ENCODE measurements around the gene MEX3A. TPM values are rescaled to one million over a fixed set of nuclear protein-coding genes. Genes with fewer than 3 reads are reported as not detected.
"Not testable (repeated sequence)": the region's sequence is repeated elsewhere in the genome, so short reads cannot be mapped to it uniquely, and the experiment has no call there.

Gene MEX3A
- total RNA-seq, 2 experiments from 2014 or later: 0.34 to 0.35 TPM

GRCh38 chr1:156122519-156123355 lies 40.5 kb upstream of the MEX3A start:
- peaks cover 59% of the 10 kb centered on the region for H3K4me1 Mint-ChIP-seq
- H3K36me3 Mint-ChIP-seq: peaks cover 6% of the 10 kb centered on the region
- no peak overlapping the region for H3K4me3 Mint-ChIP-seq
- H3K27ac Mint-ChIP-seq: no peak overlapping the region
- no peak for DNase-seq
- no peaks in the 10 kb centered on the region for H3K9me3 Mint-ChIP-seq
- H3K27me3 Mint-ChIP-seq: peaks cover 15% of the 10 kb centered on the region

GRCh38 chr1:156122086-156122485 lies 39.8 kb upstream of the MEX3A start:
- no peak overlapping the region for H3K4me3 Mint-ChIP-seq
- peaks cover 52% of the 10 kb centered on the region for H3K4me1 Mint-ChIP-seq
- peaks cover 15% of the 10 kb centered on the region for H3K27me3 Mint-ChIP-seq
- no peaks in the 10 kb centered on the region for H3K9me3 Mint-ChIP-seq
- no peak overlapping the region for H3K27ac Mint-ChIP-seq
- no peak for DNase-seq
- H3K36me3 Mint-ChIP-seq: peaks cover 6% of the 10 kb centered on the region

- Mint-ChIP-seq H3K4me1 (peaks cover 50% of the 10 kb centered on the region), H3K9me3 (no peaks in the 10 kb centered on the region), H3K27me3 (peaks cover 17% of the 10 kb centered on the region), H3K36me3 (peaks cover 8% of the 10 kb centered on the region), H3K27ac (no peak overlapping the region), H3K4me3 (no peak overlapping the region)
- DNase-seq: no peak
Measured at GRCh38 chr1:156121457-156121856, 39.2 kb upstream of the MEX3A start.

- H3K4me3 Mint-ChIP-seq, DNase-seq, H3K27ac Mint-ChIP-seq, H3K9me3 Mint-ChIP-seq, H3K36me3 Mint-ChIP-seq: not testable (repeated sequence)
- Mint-ChIP-seq H3K27me3 (peaks cover 22% of the 10 kb centered on the region), H3K4me1 (peaks cover 50% of the 10 kb centered on the region)
Measured at GRCh38 chr1:156121005-156121404, 38.7 kb upstream of the MEX3A start.

- H3K36me3 Mint-ChIP-seq: peaks cover 8% of the 10 kb centered on the region
- no peak overlapping the region for H3K27ac Mint-ChIP-seq
- no peak for DNase-seq
- no peaks in the 10 kb centered on the region for H3K9me3 Mint-ChIP-seq
- peaks cover 49% of the 10 kb centered on the region for H3K4me1 Mint-ChIP-seq
- peaks cover 24% of the 10 kb centered on the region for H3K27me3 Mint-ChIP-seq
- no peak overlapping the region for H3K4me3 Mint-ChIP-seq
Measured at GRCh38 chr1:156120318-156120717, 38.1 kb upstream of the MEX3A start.

- H3K4me1 Mint-ChIP-seq: peaks cover 45% of the 10 kb centered on the region
- no peak for DNase-seq
- no peak overlapping the region for H3K4me3 Mint-ChIP-seq
- no peaks in the 10 kb centered on the region for H3K9me3 Mint-ChIP-seq
- peaks cover 8% of the 10 kb centered on the region for H3K36me3 Mint-ChIP-seq
- H3K27ac Mint-ChIP-seq: no peak overlapping the region
- H3K27me3 Mint-ChIP-seq: peaks cover 29% of the 10 kb centered on the region
Measured at GRCh38 chr1:156119503-156120209, 37.4 kb upstream of the MEX3A start.

GRCh38 chr1:156118177-156118868 lies 36.1 kb upstream of the MEX3A start:
- no peaks in the 10 kb centered on the region for H3K9me3 Mint-ChIP-seq
- no peak overlapping the region for H3K4me3 Mint-ChIP-seq
- H3K27me3 Mint-ChIP-seq: peaks cover 35% of the 10 kb centered on the region
- H3K4me1 Mint-ChIP-seq: peaks cover 44% of the 10 kb centered on the region
- no peak overlapping the region for H3K27ac Mint-ChIP-seq
- DNase-seq: no peak
- H3K36me3 Mint-ChIP-seq: peaks cover 8% of the 10 kb centered on the region

- Mint-ChIP-seq H3K36me3 (peaks cover 8% of the 10 kb centered on the region), H3K4me1 (peaks cover 45% of the 10 kb centered on the region), H3K27ac (no peak overlapping the region), H3K27me3 (peaks cover 34% of the 10 kb centered on the region), H3K4me3 (no peak overlapping the region), H3K9me3 (no peaks in the 10 kb centered on the region)
- DNase-seq: no peak
Measured at GRCh38 chr1:156117414-156118176, 35.3 kb upstream of the MEX3A start.

- peak overlapping the region; percentile 86 for H3K4me3 Mint-ChIP-seq
- peaks cover 36% of the 10 kb centered on the region for H3K27me3 Mint-ChIP-seq
Measured at GRCh38 chr1:156116731-156117130, 34.5 kb upstream of the MEX3A start.

GRCh38 chr1:156115514-156116374 lies 33.5 kb upstream of the MEX3A start:
- Mint-ChIP-seq H3K9me3 (no peaks in the 10 kb centered on the region), H3K27me3 (peaks cover 40% of the 10 kb centered on the region), H3K36me3 (peaks cover 6% of the 10 kb centered on the region), H3K27ac (peak overlapping the region; percentile 42), H3K4me3 (peak overlapping the region; percentile 86), H3K4me1 (peaks cover 42% of the 10 kb centered on the region)
- DNase-seq: no peak

More at GRCh38 chr1:156116731-156117130, 34.5 kb upstream of the MEX3A start:
- DNase-seq, H3K9me3 Mint-ChIP-seq, H3K27ac Mint-ChIP-seq, H3K36me3 Mint-ChIP-seq: not testable (repeated sequence)
- H3K4me1 Mint-ChIP-seq: peaks cover 42% of the 10 kb centered on the region

- H3K9me3 Mint-ChIP-seq: no peaks in the 10 kb centered on the region
- peak; percentile 28 for DNase-seq
- H3K36me3 Mint-ChIP-seq: peaks cover 6% of the 10 kb centered on the region
- peaks cover 36% of the 10 kb centered on the region for H3K4me1 Mint-ChIP-seq
- peak overlapping the region; percentile 86 for H3K4me3 Mint-ChIP-seq
- H3K27ac Mint-ChIP-seq: peak overlapping the region; percentile 42
- peaks cover 33% of the 10 kb centered on the region for H3K27me3 Mint-ChIP-seq
Measured at GRCh38 chr1:156114919-156115513, 32.8 kb upstream of the MEX3A start.

- H3K9me3 Mint-ChIP-seq: no peaks in the 10 kb centered on the region
- peaks cover 6% of the 10 kb centered on the region for H3K36me3 Mint-ChIP-seq
- H3K4me1 Mint-ChIP-seq: peaks cover 32% of the 10 kb centered on the region
- H3K4me3 Mint-ChIP-seq: peak within 1 kb of the TSS; percentile 86
- DNase-seq: peak; percentile 82
- peaks cover 30% of the 10 kb centered on the region for H3K27me3 Mint-ChIP-seq
- H3K27ac Mint-ChIP-seq: peak within 1 kb of the TSS; percentile 71
Measured at GRCh38 chr1:156114101-156114918, 32.0 kb upstream of the MEX3A start, which contains the start of gene LMNA. Gene LMNA, plus strand, starts transcription at chr1:156114711. Its CDS starts 208 bp downstream, at chr1:156114919.

Measured in activated naive CD8-positive, alpha-beta T cell treated with anti-CD3 and anti-CD28 coated beads for 36 hours (primary cell).